Gastroesophageal sphincter (tissue), 4 donors: ENCODE data around the gene ZFYVE28. TPM values are rescaled to one million over a fixed set of nuclear protein-coding genes. Genes with fewer than 3 reads are reported as not detected.

ENCODE experiments used
- ATAC-seq: fragments of 150-250 bp; one replicate; pipeline ENCODE4 v1.9.1; 2016; ENCODE audit warnings: mild to moderate bottlenecking, moderate library complexity
- H3K27ac ChIP-seq, 4 donors: fragments of 200-600 bp; sonication (generic) in 3 of 4; 1 replicate in 3 of 4; 2 replicates in 1 of 4; pipeline ENCODE4 v1.5.1; 2016 to 2019
- H3K27me3 ChIP-seq: fragments of 200-600 bp; sonication (generic); one replicate; pipeline ENCODE4 v1.5.1; 2019
- H3K36me3 ChIP-seq, 2 donors: fragments of 200-600 bp; sonication (generic); one replicate each; pipeline ENCODE4 v1.5.1; 2019; ENCODE audit warnings: control low read depth in 1 of 2
- H3K4me1 ChIP-seq, 3 donors: fragments of 200-600 bp; sonication (generic); 1 replicate in 2 of 3; 2 replicates in 1 of 3; pipeline ENCODE4 v1.5.1; 2016 to 2019; ENCODE audit warnings: control low read depth in 2 of 3
- H3K4me3 ChIP-seq, 2 donors: fragments of 200-600 bp; sonication (generic); one replicate each; pipeline ENCODE4 v1.5.1; 2019; ENCODE audit warnings: mild to moderate bottlenecking in 1 of 2, moderate library complexity in 1 of 2
- H3K9me3 ChIP-seq, 3 donors: fragments of 200-600 bp; sonication (generic); one replicate each; pipeline ENCODE4 v1.5.1; 2017 to 2019; ENCODE audit warnings: control low read depth in 2 of 3
- EP300 ChIP-seq: sonication (generic); formaldehyde crosslinking; IDR thresholded peaks from one replicate; pipeline ENCODE4 v1.6.1; 2017; ENCODE audit warnings: antibody characterized with exemption, mild to moderate bottlenecking
- POLR2A ChIP-seq, 2 donors: fragments of 450-650 bp; IDR thresholded peaks; one replicate each; pipeline ENCODE4 v1.6.1; 2017; ENCODE audit warnings: antibody characterized with exemption in 2 of 2, mild to moderate bottlenecking in 2 of 2, moderate library complexity in 1 of 2
- POLR2AphosphoS5 ChIP-seq: sonication (generic); formaldehyde crosslinking; IDR thresholded peaks from one replicate; pipeline ENCODE4 v1.6.1; 2017; ENCODE audit warnings: antibody characterized with exemption
- WGBS, 2 donors: methylation state at CpG; one replicate each; pipeline ENCODE4 v1.1.5; 2018; ENCODE audit warnings: low coverage in 1 of 2; 5-methylcytosine and 5-hydroxymethylcytosine counted together
- total RNA-seq, 4 donors: library from RNA; depleted of rRNA; stranded (reverse); fragments of >200 nt; gene quantifications; one replicate each; pipeline ENCODE4 v1.1.0, GENCODE V29; 2016
- TF ChIP-seq, protein P1 (sequence below), 4 experiments: fragments of 200-600 bp in 2 of 4; fragments of 450-650 bp in 2 of 4; sonication (generic) in 1 of 4; IDR thresholded peaks; one replicate each; pipeline ENCODE4 v1.5.1; 2017 to 2019; ENCODE audit warnings: antibody characterized with exemption in 4 of 4, mild to moderate bottlenecking in 2 of 4, moderate library complexity in 2 of 4

Gene ZFYVE28
- total RNA-seq, 4 donors from 2014 or later = 4.4 to 12.0 (median 8.2) TPM

DNA sequence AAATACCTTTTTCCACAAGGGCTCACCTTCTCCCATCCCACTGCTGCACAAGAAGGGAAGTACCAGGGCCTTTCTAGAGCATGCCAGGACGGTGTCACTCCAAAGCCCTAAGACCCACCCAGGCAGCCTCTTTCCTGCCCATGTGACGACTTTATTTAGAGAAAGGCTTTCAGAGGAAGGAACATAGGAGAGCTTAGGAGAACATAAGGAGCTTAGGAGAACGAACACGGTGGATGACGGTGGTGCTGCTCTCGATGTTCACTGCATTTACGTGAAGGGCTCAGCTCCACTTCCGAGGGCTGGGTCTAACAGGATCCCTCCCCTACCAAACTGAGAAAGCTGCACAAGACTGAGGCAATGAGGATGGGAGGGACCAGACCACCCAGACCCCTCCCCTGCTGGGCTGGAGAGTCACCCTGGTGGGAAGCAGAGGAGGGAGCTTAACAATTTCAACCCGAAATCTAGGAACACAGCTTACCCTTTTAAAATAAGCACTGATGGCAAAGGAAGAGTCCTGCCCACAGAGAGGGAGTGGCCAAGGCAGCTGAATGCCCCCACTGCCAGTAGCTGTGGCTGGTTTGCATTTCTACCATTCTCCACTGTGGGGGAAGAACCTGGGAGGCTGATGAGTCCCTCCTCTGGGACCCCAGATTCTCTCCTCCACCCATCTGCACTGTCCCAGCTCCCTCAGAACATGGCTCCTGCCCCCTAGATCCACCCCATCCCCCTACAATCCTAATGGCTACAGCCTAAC, 29.8 kb downstream of the ZFYVE28 start:
- peaks cover 4% of the 10 kb centered on the region for H3K27me3 ChIP-seq
- H3K27ac ChIP-seq = no peak overlapping the region
- H3K9me3 ChIP-seq = no peaks in the 10 kb centered on the region
- no peaks in the 10 kb centered on the region for H3K36me3 ChIP-seq
- no peaks in the 10 kb centered on the region for H3K4me1 ChIP-seq
- TF ChIP-seq POLR2A (IDR thresholded peaks at IDR 0.05) = no peak
- no peak for TF ChIP-seq EP300
- 33 to 54% methylated on average over 4 to 5 of the region's 9 CpGs for WGBS, 2 donors
- no peak overlapping the region for H3K4me3 ChIP-seq
- ATAC-seq = no peak

DNA sequence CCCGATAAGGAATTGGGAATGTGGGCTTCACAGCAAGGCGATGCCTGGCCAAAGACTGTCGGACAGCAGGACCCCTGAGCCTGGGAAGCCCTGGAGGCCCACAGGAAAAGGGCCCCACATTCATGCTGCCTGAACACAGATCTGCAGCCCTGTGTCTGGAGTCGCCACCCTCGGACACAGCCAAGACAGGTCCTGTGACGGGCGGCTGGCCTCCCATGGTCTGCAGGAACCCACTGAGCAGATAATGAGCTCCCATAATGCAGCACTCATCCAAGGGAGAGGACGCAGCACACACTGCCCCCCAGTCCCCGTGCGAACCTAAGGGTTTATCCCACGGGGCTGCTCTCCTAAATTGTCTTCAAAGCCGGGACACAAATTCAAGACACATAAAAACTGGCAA, 30.6 kb downstream of the ZFYVE28 start:
- Histone ChIP-seq H3K36me3 (no peaks in the 10 kb centered on the region), H3K9me3 (no peaks in the 10 kb centered on the region), H3K27ac (no peak overlapping the region), H3K27me3 (peaks cover under 1% of the 10 kb centered on the region), H3K4me1 (no peaks in the 10 kb centered on the region), H3K4me3 (no peak overlapping the region)
- 79% methylated on average over 2 of the region's 12 CpGs; no CpG with 5 or more reads in 1 of the 2 donors for WGBS, 2 donors
- no peak for ATAC-seq
- TF ChIP-seq, protein P1, sequence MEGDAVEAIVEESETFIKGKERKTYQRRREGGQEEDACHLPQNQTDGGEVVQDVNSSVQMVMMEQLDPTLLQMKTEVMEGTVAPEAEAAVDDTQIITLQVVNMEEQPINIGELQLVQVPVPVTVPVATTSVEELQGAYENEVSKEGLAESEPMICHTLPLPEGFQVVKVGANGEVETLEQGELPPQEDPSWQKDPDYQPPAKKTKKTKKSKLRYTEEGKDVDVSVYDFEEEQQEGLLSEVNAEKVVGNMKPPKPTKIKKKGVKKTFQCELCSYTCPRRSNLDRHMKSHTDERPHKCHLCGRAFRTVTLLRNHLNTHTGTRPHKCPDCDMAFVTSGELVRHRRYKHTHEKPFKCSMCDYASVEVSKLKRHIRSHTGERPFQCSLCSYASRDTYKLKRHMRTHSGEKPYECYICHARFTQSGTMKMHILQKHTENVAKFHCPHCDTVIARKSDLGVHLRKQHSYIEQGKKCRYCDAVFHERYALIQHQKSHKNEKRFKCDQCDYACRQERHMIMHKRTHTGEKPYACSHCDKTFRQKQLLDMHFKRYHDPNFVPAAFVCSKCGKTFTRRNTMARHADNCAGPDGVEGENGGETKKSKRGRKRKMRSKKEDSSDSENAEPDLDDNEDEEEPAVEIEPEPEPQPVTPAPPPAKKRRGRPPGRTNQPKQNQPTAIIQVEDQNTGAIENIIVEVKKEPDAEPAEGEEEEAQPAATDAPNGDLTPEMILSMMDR (IDR thresholded peaks at IDR 0.05) = no peak
- TF ChIP-seq POLR2A (IDR thresholded peaks at IDR 0.05) (no peak), POLR2AphosphoS5 (no peak), EP300 (no peak)

DNA sequence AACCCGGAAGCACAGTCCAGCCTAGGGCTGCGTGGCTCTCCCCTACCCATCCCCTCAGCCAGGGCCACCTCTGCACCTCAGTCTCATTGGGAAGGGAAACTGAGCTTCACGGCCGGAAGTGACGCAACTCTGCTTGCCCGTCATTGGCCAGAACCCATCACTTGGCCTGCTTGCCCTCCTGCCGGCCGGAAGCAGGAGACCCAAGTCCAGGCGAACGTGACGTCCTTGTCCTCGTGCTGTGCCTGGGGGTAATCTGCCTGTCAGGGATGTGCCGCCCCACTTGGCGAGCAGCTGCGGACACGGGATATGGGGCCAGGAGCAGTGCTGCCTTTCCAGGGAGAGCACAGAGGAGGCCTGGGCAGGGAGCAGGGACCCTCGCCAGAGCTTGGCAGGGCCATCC, 31.2 kb downstream of the ZFYVE28 start:
- Histone ChIP-seq H3K27me3 (no peaks in the 10 kb centered on the region), H3K36me3 (no peaks in the 10 kb centered on the region), H3K4me1 (no peaks in the 10 kb centered on the region), H3K4me3 (no peak overlapping the region), H3K27ac (no peak overlapping the region), H3K9me3 (no peaks in the 10 kb centered on the region)
- no CpG with 5 or more reads among the region's 17 CpGs for WGBS, 2 donors
- no peak for ATAC-seq
- TF ChIP-seq EP300 = no peak

DNA sequence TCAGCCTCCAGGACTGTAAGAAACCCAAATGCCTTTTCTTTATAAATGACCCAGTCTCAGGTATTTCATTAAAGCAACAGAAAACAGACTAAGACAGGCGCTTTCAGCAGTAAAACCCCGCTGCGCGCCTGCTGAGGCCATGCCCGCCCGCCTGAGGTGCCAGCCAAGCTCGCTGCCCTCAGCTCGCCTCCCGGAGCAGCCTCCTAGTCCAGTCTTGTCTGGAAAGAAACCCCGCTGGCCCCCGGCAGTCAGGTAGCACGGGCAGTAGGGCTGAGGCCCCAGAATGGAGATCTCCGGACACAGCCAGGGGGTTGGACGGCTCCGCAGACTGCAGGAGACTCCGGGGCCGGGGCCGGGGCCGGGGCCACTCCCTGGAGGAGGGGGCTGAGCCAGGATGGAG, 31.7 kb downstream of the ZFYVE28 start:
- TF ChIP-seq POLR2A (IDR thresholded peaks at IDR 0.05) = no peak
- TF ChIP-seq, protein P1 (IDR thresholded peaks at IDR 0.05) = no peak
- no peak for TF ChIP-seq EP300
- no peak for TF ChIP-seq POLR2AphosphoS5
- no peak for ATAC-seq
- Histone ChIP-seq H3K9me3 (no peaks in the 10 kb centered on the region), H3K27ac (no peak overlapping the region), H3K27me3 (no peaks in the 10 kb centered on the region), H3K4me1 (no peaks in the 10 kb centered on the region), H3K36me3 (no peaks in the 10 kb centered on the region), H3K4me3 (no peak overlapping the region)
- no CpG with 5 or more reads among the region's 19 CpGs for WGBS, 2 donors

DNA sequence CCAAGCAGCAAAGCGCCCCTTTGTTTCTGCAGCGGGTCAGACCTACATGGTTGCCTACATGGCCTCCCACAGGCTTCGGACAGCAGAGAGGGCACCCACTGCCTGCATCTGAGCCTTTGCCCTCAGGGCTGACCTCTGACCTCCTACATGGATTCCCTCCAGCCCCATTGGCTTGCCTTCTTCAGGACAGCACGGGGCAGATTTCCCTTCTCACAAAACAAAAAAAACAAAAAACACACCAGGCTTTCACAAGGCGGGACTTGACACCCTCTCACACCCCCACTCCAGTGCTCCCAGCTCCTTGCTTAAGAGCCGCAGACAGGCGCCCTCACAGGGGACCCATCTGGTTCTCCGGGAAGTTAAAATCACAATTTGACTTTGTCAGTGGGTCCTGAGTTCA, 32.9 kb downstream of the ZFYVE28 start:
- whole genome bisulfite sequencing, 2 donors = 78 to 100% methylated on average over 3 to 7 of the region's 8 CpGs
- no peaks in the 10 kb centered on the region for H3K36me3 ChIP-seq
- H3K4me1 ChIP-seq = no peaks in the 10 kb centered on the region
- no peaks in the 10 kb centered on the region for H3K27me3 ChIP-seq
- no peak overlapping the region for H3K4me3 ChIP-seq
- no peak overlapping the region for H3K27ac ChIP-seq
- ATAC-seq = no peak
- H3K9me3 ChIP-seq = no peaks in the 10 kb centered on the region
- no peak for TF ChIP-seq EP300
- TF ChIP-seq POLR2AphosphoS5 = no peak
- TF ChIP-seq POLR2A (IDR thresholded peaks at IDR 0.05) = no peak

DNA sequence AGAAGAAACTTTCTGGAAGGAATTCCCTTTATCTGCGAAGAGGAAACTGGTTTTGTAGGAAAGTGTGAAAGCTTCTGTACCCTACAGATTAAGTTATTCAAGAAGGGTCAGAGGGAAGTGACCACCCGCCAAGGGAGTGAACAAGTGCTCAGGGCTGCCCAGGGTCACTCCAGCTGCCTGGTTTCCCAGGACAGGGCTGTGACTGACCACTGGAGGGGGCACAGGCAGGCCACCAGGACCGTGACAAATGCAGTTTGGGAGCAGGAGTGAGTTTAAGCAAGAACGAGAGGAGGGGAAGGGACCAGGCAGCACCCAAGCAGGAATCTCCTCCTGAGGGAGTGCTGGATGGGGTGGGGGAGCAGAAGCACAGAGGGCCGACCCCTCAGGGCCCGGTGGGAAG, 34.2 kb downstream of the ZFYVE28 start:
- no peak for ATAC-seq
- H3K36me3 ChIP-seq = no peaks in the 10 kb centered on the region
- TF ChIP-seq, protein P1 (IDR thresholded peaks at IDR 0.05) = no peak
- TF ChIP-seq POLR2A (IDR thresholded peaks at IDR 0.05) (no peak), EP300 (no peak), POLR2AphosphoS5 (no peak)
- H3K9me3 ChIP-seq = no peaks in the 10 kb centered on the region
- H3K4me3 ChIP-seq = no peak overlapping the region
- H3K27me3 ChIP-seq = no peaks in the 10 kb centered on the region
- H3K4me1 ChIP-seq = no peaks in the 10 kb centered on the region
- WGBS, 2 donors = 66 to 88% methylated on average over 4 to 5 of the region's 6 CpGs
- H3K27ac ChIP-seq = no peak overlapping the region
